ENCODE data around the gene PARL.

- TF ChIP-seq EZH2phosphoT487 (IDR thresholded peaks at IDR 0.05) (no peak), CTCF (IDR thresholded peaks at IDR 0.05) (no peak)
Observed at GRCh38 chr3:183930086-183930485, 45.4 kb upstream of the PARL start.

Measured in neural progenitor cell (in vitro differentiated cells).